HG03575 (cell line): Measurements from ENCODE around the gene EVL.
"Not testable (repeated sequence)": the region's sequence is repeated elsewhere in the genome, so short reads cannot be mapped to it uniquely, and the experiment has no call there.

Experiments used
- ATAC-seq: cut with Tn5 transposase; IDR thresholded peaks from one replicate; pipeline ENCODE4 v1.9.1; 2021; ENCODE audit not compliant: unreplicated experiment, insufficient number of reproducible peaks, low FRiP score; ENCODE audit errors: extremely low read depth

The EVL gene

GRCh38 chr14:100065111-100065871 is at the start of gene EVL:
Gene EVL, plus strand, starts transcription at chr14:100065422. Its CDS starts 79 bp downstream, at chr14:100065501.
- no peak for ATAC-seq

- ATAC-seq: no peak
Observed at GRCh38 chr14:100017553-100017952, 47.7 kb upstream of the EVL start.

- ATAC-seq: no peak
Observed at GRCh38 chr14:100018054-100018453, 47.2 kb upstream of the EVL start.

GRCh38 chr14:100018482-100018881 is 46.7 kb upstream of the EVL start:
- ATAC-seq: no peak

- no peak for ATAC-seq
Observed at GRCh38 chr14:100019156-100019744, 46.0 kb upstream of the EVL start.

GRCh38 chr14:100020629-100021028 is 44.6 kb upstream of the EVL start:
- no peak for ATAC-seq

GRCh38 chr14:100022772-100023451 is 42.3 kb upstream of the EVL start:
- ATAC-seq: no peak

- ATAC-seq: no peak
Observed at GRCh38 chr14:100025111-100025510, 40.1 kb upstream of the EVL start.

- ATAC-seq: no peak
Observed at GRCh38 chr14:100027771-100028490, 37.3 kb upstream of the EVL start.

- no peak for ATAC-seq
Observed at GRCh38 chr14:100028990-100029677, 36.1 kb upstream of the EVL start.

GRCh38 chr14:100030006-100030405 is 35.2 kb upstream of the EVL start:
- not testable (repeated sequence) for ATAC-seq

GRCh38 chr14:100030452-100031153 is 34.6 kb upstream of the EVL start:
- no peak for ATAC-seq

- ATAC-seq: no peak
Observed at GRCh38 chr14:100031506-100032281, 33.5 kb upstream of the EVL start.

- ATAC-seq: no peak
Observed at GRCh38 chr14:100032738-100033137, 32.5 kb upstream of the EVL start.

- ATAC-seq: no peak
Observed at GRCh38 chr14:100033347-100034075, 31.7 kb upstream of the EVL start.

GRCh38 chr14:100034468-100034867 is 30.8 kb upstream of the EVL start:
- ATAC-seq: no peak

GRCh38 chr14:100034961-100035500 is 30.2 kb upstream of the EVL start:
- no peak for ATAC-seq
